Measurements from ENCODE around the gene RBFOX2.
"Not testable (repeated sequence)": the region's sequence is repeated elsewhere in the genome, so short reads cannot be mapped to it uniquely, and the experiment has no call there.

Gene RBFOX2

DNA sequence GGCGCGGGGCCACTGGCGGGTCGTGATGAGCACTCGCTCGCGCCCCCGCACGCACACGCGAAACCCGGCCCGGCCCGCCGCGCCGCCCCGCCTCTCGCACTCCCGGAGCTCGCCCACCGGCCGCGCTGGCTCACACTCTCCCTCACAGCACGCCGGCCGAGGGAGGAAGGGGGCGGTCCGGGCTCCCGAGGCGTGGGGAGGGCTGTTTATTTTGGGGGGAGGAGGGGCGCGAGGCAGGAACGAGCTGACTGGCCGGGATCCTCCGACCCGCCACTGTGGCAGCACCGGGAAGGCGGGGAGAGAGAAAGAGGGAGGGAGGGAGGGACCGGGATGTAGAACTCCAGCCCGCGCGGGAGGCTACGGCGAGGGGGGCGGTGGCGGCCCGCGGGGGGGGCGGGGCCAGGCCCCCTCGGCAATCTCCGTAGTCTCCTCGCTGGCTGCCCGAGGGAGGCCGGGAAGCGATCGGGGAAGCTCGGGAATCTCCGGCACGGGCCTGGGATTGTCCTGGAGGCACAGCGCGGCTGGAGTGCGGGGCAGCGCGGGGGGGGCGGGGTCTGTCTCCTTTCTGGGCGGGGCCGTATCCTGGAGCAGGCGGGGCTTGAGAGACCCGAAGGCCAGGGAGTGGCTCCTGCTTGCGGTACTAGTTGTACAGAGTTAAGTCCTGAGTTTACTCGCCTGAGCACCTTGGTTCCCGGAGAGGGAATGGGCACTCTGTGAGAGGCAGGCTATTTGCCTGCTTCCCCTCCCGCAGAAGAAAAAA, at the start of gene RBFOX2:
Gene RBFOX2 (minus strand): TSS at position 179 of the 760 bp plus-strand sequence. CDS start 399 bp downstream, outside the sequence.
- peak within 1 kb of the TSS; percentile 86 for H3K4me3 ChIP-seq (ENCODE audit: low read length)
- peak within 1 kb of the TSS; percentile 24 for H3K27ac ChIP-seq (ENCODE audit: low read length)
- H3K9ac ChIP-seq (ENCODE audit: low read length) = peak within 1 kb of the TSS; percentile 74
- no peaks in the 10 kb centered on the region for H3K9me3 ChIP-seq (ENCODE audit: control insufficient read depth, low read depth, low read length)
- peaks cover 13% of the 10 kb centered on the region for H3K4me1 ChIP-seq (ENCODE audit: control insufficient read depth, low read depth, low read length)
- H3K36me3 ChIP-seq (ENCODE audit: control insufficient read depth, low read depth, low read length) = peaks cover 5% of the 10 kb centered on the region
- no peaks in the 10 kb centered on the region for H3K27me3 ChIP-seq (ENCODE audit: control insufficient read depth, insufficient read depth, low read length)

- no peaks in the 10 kb centered on the region for H3K36me3 ChIP-seq (ENCODE audit: control insufficient read depth, low read depth, low read length)
- H3K9me3 ChIP-seq (ENCODE audit: control insufficient read depth, low read depth, low read length) = no peaks in the 10 kb centered on the region
- H3K4me1 ChIP-seq (ENCODE audit: control insufficient read depth, low read depth, low read length) = no peaks in the 10 kb centered on the region
- H3K27me3 ChIP-seq (ENCODE audit: control insufficient read depth, insufficient read depth, low read length) = no peaks in the 10 kb centered on the region
- H3K9ac ChIP-seq (ENCODE audit: low read length) = no peak overlapping the region
- no peak overlapping the region for H3K27ac ChIP-seq (ENCODE audit: low read length)
- H3K4me3 ChIP-seq (ENCODE audit: low read length) = no peak overlapping the region
Measured at GRCh38 chr22:36077271-36077670, 48.6 kb upstream of the RBFOX2 start.

DNA sequence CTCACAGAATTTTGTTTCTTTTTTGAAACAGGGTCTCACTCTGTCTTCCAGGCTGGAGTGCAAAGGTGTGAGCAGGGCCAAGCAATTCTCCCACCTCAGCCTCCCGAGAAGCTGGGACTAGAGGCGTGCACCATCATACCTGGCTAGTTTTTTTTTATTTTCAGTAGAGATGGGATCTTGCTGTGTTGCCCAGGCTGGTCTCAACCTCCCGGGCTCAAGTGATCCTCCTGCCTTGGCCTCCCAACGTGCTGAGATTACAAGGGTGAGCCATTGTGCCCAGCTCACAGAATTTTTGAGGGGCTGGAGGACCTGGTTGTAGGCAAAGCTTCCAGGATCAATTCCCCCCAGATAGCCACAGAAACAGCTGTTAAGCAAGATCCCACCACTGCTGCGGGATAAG, 47.1 kb upstream of the RBFOX2 start:
- no peaks in the 10 kb centered on the region for H3K4me1 ChIP-seq (ENCODE audit: control insufficient read depth, low read depth, low read length)
- no peaks in the 10 kb centered on the region for H3K9me3 ChIP-seq (ENCODE audit: control insufficient read depth, low read depth, low read length)
- H3K9ac ChIP-seq (ENCODE audit: low read length) = no peak overlapping the region
- H3K27ac ChIP-seq (ENCODE audit: low read length) = no peak overlapping the region
- H3K27me3 ChIP-seq (ENCODE audit: control insufficient read depth, insufficient read depth, low read length) = no peaks in the 10 kb centered on the region
- no peak overlapping the region for H3K4me3 ChIP-seq (ENCODE audit: low read length)
- H3K36me3 ChIP-seq (ENCODE audit: control insufficient read depth, low read depth, low read length) = no peaks in the 10 kb centered on the region

DNA sequence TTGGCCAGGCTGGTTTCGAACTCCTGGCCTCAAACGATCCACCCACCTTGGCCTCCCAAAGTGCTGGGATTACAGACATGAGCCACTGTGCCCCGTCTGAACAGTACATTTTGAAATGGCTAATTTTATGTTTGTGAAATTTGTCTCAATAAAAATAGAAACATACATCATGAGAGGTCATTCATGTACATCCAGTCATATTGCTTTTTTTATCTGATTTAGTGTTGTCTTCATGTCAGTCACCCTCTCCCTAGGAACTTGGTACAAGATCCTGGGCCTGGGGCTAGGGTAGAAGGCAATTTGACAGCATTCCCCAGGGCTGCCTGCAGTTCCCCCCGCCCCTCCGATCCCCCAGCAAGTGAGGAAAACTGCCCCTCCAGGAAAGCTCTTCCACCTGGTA, 46.6 kb upstream of the RBFOX2 start:
- no peaks in the 10 kb centered on the region for H3K36me3 ChIP-seq (ENCODE audit: control insufficient read depth, low read depth, low read length)
- H3K9me3 ChIP-seq (ENCODE audit: control insufficient read depth, low read depth, low read length) = no peaks in the 10 kb centered on the region
- no peaks in the 10 kb centered on the region for H3K27me3 ChIP-seq (ENCODE audit: control insufficient read depth, insufficient read depth, low read length)
- no peak overlapping the region for H3K9ac ChIP-seq (ENCODE audit: low read length)
- no peak overlapping the region for H3K27ac ChIP-seq (ENCODE audit: low read length)
- no peak overlapping the region for H3K4me3 ChIP-seq (ENCODE audit: low read length)
- H3K4me1 ChIP-seq (ENCODE audit: control insufficient read depth, low read depth, low read length) = no peaks in the 10 kb centered on the region

- H3K36me3 ChIP-seq (ENCODE audit: control insufficient read depth, low read depth, low read length) = no peaks in the 10 kb centered on the region
- no peaks in the 10 kb centered on the region for H3K9me3 ChIP-seq (ENCODE audit: control insufficient read depth, low read depth, low read length)
- no peaks in the 10 kb centered on the region for H3K4me1 ChIP-seq (ENCODE audit: control insufficient read depth, low read depth, low read length)
- no peaks in the 10 kb centered on the region for H3K27me3 ChIP-seq (ENCODE audit: control insufficient read depth, insufficient read depth, low read length)
- H3K9ac ChIP-seq (ENCODE audit: low read length) = no peak overlapping the region
- no peak overlapping the region for H3K27ac ChIP-seq (ENCODE audit: low read length)
- H3K4me3 ChIP-seq (ENCODE audit: low read length) = no peak overlapping the region
Measured at GRCh38 chr22:36073476-36073875, 44.9 kb upstream of the RBFOX2 start.

- H3K4me3 ChIP-seq (ENCODE audit: low read length); H3K9me3 ChIP-seq (ENCODE audit: control insufficient read depth, low read depth, low read length); H3K9ac ChIP-seq (ENCODE audit: low read length); H3K36me3 ChIP-seq (ENCODE audit: control insufficient read depth, low read depth, low read length); H3K27me3 ChIP-seq (ENCODE audit: control insufficient read depth, insufficient read depth, low read length); H3K4me1 ChIP-seq (ENCODE audit: control insufficient read depth, low read depth, low read length); H3K27ac ChIP-seq (ENCODE audit: low read length): not testable (repeated sequence)
Measured at GRCh38 chr22:36070645-36071044, 42.0 kb upstream of the RBFOX2 start.

GRCh38 chr22:36069368-36069767, 40.7 kb upstream of the RBFOX2 start:
- Histone ChIP-seq H3K4me1 (ENCODE audit: control insufficient read depth, low read depth, low read length) (peaks cover 5% of the 10 kb centered on the region), H3K27me3 (ENCODE audit: control insufficient read depth, insufficient read depth, low read length) (no peaks in the 10 kb centered on the region), H3K27ac (ENCODE audit: low read length) (no peak overlapping the region), H3K9me3 (ENCODE audit: control insufficient read depth, low read depth, low read length) (no peaks in the 10 kb centered on the region), H3K36me3 (ENCODE audit: control insufficient read depth, low read depth, low read length) (no peaks in the 10 kb centered on the region), H3K9ac (ENCODE audit: low read length) (no peak overlapping the region), H3K4me3 (ENCODE audit: low read length) (no peak overlapping the region)

DNA sequence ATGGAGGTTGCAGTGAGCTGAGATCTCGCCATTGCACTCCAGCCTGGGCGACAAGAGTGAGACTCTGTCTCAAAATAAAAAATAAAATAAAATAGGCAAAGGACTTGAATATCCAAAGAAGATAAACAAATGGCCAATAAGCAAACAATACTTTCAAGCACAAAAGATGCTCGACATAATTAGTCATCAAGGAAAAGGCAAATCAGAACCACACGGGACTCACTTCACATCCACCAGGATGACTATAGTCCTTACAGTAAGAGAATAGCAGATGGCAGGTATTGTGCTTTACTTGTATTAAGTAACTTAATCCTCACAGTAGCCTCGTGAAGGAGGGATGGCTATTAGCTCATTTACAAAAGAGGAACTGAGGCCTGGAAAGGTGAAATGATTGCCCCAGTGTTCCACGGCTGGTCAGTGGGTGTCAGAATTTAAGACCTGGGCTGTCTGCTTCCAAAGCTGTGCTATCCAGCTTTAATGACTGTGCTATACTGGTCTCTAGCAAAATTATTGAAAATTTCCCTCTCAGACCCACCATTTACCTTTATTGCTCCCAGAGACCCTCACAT, 40.2 kb upstream of the RBFOX2 start:
- Histone ChIP-seq H3K9ac (ENCODE audit: low read length) (no peak overlapping the region), H3K36me3 (ENCODE audit: control insufficient read depth, low read depth, low read length) (no peaks in the 10 kb centered on the region), H3K4me3 (ENCODE audit: low read length) (no peak overlapping the region), H3K27ac (ENCODE audit: low read length) (no peak overlapping the region), H3K4me1 (ENCODE audit: control insufficient read depth, low read depth, low read length) (peaks cover 5% of the 10 kb centered on the region), H3K27me3 (ENCODE audit: control insufficient read depth, insufficient read depth, low read length) (no peaks in the 10 kb centered on the region), H3K9me3 (ENCODE audit: control insufficient read depth, low read depth, low read length) (no peaks in the 10 kb centered on the region)

DNA sequence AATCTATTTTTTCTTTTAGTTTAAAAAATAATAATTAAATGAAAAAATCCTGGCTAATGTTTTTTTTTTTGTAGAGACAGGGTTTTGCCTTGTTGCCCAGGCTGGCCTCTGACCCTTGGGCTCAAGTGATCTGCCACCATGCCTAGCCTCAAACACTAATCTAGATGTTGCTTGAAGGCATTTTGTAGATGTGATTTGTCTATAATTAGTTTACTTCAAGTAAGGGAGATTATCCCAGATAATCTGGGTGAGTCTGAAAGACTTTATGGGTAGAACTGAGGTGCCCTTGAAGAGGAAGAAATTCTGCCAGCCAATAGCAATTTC, 38.6 kb upstream of the RBFOX2 start:
- H3K4me1 ChIP-seq (ENCODE audit: control insufficient read depth, low read depth, low read length) = peaks cover 5% of the 10 kb centered on the region
- H3K9me3 ChIP-seq (ENCODE audit: control insufficient read depth, low read depth, low read length) = no peaks in the 10 kb centered on the region
- no peak overlapping the region for H3K4me3 ChIP-seq (ENCODE audit: low read length)
- no peak overlapping the region for H3K9ac ChIP-seq (ENCODE audit: low read length)
- no peaks in the 10 kb centered on the region for H3K36me3 ChIP-seq (ENCODE audit: control insufficient read depth, low read depth, low read length)
- H3K27me3 ChIP-seq (ENCODE audit: control insufficient read depth, insufficient read depth, low read length) = no peaks in the 10 kb centered on the region
- H3K27ac ChIP-seq (ENCODE audit: low read length) = no peak overlapping the region

DNA sequence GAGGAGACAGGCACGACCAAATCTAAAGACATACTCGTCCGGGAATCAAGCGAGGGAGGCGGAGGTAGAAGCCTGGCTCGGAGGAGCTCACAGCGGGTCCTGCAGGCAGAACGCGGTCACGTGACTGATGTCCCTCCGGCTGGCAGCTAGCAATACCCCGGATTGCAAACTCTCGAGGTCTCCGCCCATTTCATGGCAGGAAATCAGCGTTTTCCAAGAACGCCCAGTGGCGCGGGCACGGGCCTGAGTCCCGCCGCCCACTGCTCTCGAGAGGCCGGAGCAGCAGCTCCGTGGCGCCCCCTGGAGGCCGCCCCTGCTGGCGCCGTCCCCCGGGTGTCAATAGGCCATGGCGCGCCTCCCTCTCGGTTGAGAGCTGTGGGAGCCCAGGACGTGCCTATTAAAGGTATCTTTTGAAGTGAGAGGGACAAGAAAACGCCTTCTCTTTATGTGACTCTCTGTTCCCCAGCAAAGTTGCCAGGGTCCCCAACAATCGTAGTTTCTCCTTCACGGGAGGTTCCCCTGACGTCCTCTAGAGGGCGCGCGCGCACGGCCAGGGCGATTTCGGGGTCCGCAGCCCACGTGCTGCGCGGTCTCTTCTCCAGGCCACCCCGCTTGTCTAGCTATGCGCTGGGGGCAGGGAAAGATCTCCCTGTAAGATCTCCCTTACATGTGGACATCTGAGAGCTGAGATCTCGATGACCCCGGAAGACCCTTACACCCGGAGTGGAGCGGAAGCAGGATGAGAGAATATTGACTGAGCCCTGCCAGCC, 37.3 kb upstream of the RBFOX2 start:
- Histone ChIP-seq H3K4me3 (ENCODE audit: low read length) (peak overlapping the region; percentile 50), H3K4me1 (ENCODE audit: control insufficient read depth, low read depth, low read length) (peaks cover 5% of the 10 kb centered on the region), H3K27me3 (ENCODE audit: control insufficient read depth, insufficient read depth, low read length) (no peaks in the 10 kb centered on the region), H3K27ac (ENCODE audit: low read length) (no peak overlapping the region), H3K9me3 (ENCODE audit: control insufficient read depth, low read depth, low read length) (no peaks in the 10 kb centered on the region), H3K9ac (ENCODE audit: low read length) (peak overlapping the region; percentile 50), H3K36me3 (ENCODE audit: control insufficient read depth, low read depth, low read length) (no peaks in the 10 kb centered on the region)

DNA sequence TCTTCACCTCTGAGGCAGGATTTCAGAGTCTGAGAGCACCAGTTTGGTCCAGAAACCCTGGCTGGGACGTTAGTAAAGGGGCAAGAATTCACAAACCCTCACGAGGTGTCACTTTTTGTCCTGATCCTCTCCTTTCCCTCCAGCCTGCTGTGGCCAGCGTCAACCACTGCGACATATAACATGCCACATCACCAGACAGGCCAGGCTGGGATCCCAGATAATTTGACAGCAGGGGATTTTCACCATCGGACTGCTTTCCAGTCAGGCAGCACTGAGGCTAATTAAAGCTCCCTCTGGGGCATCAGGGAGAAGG, 36.8 kb upstream of the RBFOX2 start:
- peaks cover 5% of the 10 kb centered on the region for H3K4me1 ChIP-seq (ENCODE audit: control insufficient read depth, low read depth, low read length)
- no peak overlapping the region for H3K27ac ChIP-seq (ENCODE audit: low read length)
- H3K9ac ChIP-seq (ENCODE audit: low read length) = peak overlapping the region; percentile 50
- no peaks in the 10 kb centered on the region for H3K9me3 ChIP-seq (ENCODE audit: control insufficient read depth, low read depth, low read length)
- peak overlapping the region; percentile 50 for H3K4me3 ChIP-seq (ENCODE audit: low read length)
- H3K27me3 ChIP-seq (ENCODE audit: control insufficient read depth, insufficient read depth, low read length) = no peaks in the 10 kb centered on the region
- no peaks in the 10 kb centered on the region for H3K36me3 ChIP-seq (ENCODE audit: control insufficient read depth, low read depth, low read length)

GRCh38 chr22:36064358-36064757, 35.7 kb upstream of the RBFOX2 start:
- no peaks in the 10 kb centered on the region for H3K27me3 ChIP-seq (ENCODE audit: control insufficient read depth, insufficient read depth, low read length)
- H3K4me1 ChIP-seq (ENCODE audit: control insufficient read depth, low read depth, low read length) = peaks cover 5% of the 10 kb centered on the region
- no peak overlapping the region for H3K4me3 ChIP-seq (ENCODE audit: low read length)
- H3K36me3 ChIP-seq (ENCODE audit: control insufficient read depth, low read depth, low read length) = no peaks in the 10 kb centered on the region
- H3K9ac ChIP-seq (ENCODE audit: low read length) = no peak overlapping the region
- no peaks in the 10 kb centered on the region for H3K9me3 ChIP-seq (ENCODE audit: control insufficient read depth, low read depth, low read length)
- H3K27ac ChIP-seq (ENCODE audit: low read length) = no peak overlapping the region
